IPS DF 6.9 (cell line): ENCODE data around the gene GCAT.

Experiments
- DNase-seq: peaks from one replicate; pipeline ENCODE4 v3.0.0-alpha.2; 2013; ENCODE audit warnings: low read depth, low spot score
- H3K27ac ChIP-seq: one replicate; pipeline ENCODE4 v1.5.1; 2013; ENCODE audit warnings: low read length, control low read depth
- H3K27me3 ChIP-seq: 2 replicates; pipeline ENCODE4 v1.6.1; 2013; ENCODE audit warnings: mild to moderate bottlenecking, low read length; ENCODE audit not compliant: control insufficient read depth, insufficient read depth
- H3K36me3 ChIP-seq: 2 replicates; pipeline ENCODE4 v1.6.1; 2013; ENCODE audit warnings: low read length; ENCODE audit not compliant: control insufficient read depth, insufficient read depth
- H3K4me1 ChIP-seq: 2 replicates; pipeline ENCODE4 v1.6.1; 2013; ENCODE audit warnings: low read length; ENCODE audit not compliant: control insufficient read depth, insufficient read depth
- H3K4me3 ChIP-seq: 2 replicates; pipeline ENCODE4 v1.5.1; 2013; ENCODE audit warnings: mild to moderate bottlenecking, low read length
- H3K9me3 ChIP-seq: 2 replicates; pipeline ENCODE4 v1.6.1; 2013; ENCODE audit warnings: low read length, inconsistent platforms; ENCODE audit not compliant: control insufficient read depth, insufficient read depth
- WGBS: extraction: QIAGEN DNeasy Blood & Tissue Kit; methylation state at CpG from one replicate; pipeline ENCODE4 v1.1.7; 2013; ENCODE audit warnings: mixed read lengths, missing lambda C conversion rate; ENCODE audit not compliant: insufficient read length, insufficient coverage; 5-methylcytosine and 5-hydroxymethylcytosine counted together

Gene GCAT

DNA sequence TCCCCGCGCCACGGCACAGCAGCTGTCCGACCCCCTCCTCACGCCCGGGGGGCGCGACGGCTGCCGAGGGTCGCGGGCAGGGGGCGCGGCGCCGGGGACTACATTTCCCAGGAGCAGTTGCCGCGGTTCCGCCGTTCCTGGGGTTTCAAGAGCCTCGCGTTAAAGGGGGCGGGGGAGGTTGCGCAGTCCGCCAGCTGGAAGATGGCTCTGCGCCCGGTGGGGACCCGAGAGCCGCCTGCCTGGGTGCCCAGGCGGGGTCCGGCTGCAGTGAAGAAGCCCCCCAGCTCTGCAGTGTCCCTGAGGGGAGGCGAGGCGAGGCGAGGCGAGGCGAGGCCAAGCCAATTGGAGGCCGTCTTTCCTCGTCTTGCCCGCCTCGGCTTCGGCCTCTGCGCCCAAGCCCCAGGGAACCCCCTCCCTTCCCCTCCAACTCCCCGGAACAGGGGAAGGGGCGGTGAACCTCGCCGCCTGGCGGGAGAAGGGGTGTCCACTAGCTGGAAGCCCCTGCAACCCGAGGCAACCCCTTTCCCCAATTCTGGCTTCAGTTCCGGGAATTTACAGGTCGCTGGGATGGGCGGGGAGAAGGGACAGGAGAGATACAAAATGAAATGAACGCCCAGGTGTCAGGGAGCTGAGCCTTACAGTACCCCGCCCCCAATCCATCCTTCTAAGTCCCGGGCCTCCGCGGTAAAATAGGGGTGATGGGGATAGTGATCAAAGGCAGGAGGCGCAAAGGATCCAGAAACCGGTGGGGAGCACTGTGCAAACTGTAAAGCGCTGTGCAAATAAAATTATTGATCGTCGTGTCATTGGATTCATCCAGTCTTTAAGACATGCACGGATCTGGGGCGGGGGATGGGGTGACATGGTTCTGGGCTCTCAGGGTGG is 5.2 kb upstream of the GCAT start:
- Histone ChIP-seq H3K4me3 (peak overlapping the region; percentile 68; the same call in 1 of the 2 replicates), H3K27ac (no peak overlapping the region), H3K4me1 (peaks cover 7% of the 10 kb centered on the region), H3K36me3 (no peaks in the 10 kb centered on the region), H3K27me3 (peaks cover 13% of the 10 kb centered on the region), H3K9me3 (no peaks in the 10 kb centered on the region)
- no CpG with 5 or more reads among the region's 63 CpGs for WGBS
- no peak for DNase-seq

DNA sequence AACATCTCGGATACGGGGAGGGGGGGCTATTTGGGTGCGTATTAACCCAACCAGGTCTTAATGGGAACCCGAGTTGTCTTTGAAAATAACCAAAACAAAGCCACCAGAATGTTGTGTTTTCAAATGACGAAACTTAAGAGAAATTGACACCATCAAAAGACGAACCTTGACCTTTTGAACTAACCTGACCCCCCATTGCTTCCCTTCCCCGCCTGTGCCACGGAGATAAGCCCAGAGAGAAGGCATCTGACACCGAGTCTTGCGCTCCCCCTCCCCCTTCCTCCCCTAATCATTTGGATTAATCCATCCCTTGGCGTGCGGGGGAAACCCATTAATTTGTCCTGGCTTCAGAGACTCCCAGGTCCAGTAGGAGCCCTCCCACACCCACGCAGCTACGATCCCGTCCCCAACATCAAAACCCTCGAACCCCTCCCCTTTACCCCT is 4.5 kb upstream of the GCAT start:
- H3K4me1 ChIP-seq: peaks cover 7% of the 10 kb centered on the region
- peak overlapping the region; percentile 68; the same call in 1 of the 2 replicates for H3K4me3 ChIP-seq
- WGBS: no CpG with 5 or more reads among the region's 16 CpGs
- peaks cover 13% of the 10 kb centered on the region for H3K27me3 ChIP-seq
- no peak overlapping the region for H3K27ac ChIP-seq
- DNase-seq: no peak
- no peaks in the 10 kb centered on the region for H3K9me3 ChIP-seq
- H3K36me3 ChIP-seq: no peaks in the 10 kb centered on the region

DNA sequence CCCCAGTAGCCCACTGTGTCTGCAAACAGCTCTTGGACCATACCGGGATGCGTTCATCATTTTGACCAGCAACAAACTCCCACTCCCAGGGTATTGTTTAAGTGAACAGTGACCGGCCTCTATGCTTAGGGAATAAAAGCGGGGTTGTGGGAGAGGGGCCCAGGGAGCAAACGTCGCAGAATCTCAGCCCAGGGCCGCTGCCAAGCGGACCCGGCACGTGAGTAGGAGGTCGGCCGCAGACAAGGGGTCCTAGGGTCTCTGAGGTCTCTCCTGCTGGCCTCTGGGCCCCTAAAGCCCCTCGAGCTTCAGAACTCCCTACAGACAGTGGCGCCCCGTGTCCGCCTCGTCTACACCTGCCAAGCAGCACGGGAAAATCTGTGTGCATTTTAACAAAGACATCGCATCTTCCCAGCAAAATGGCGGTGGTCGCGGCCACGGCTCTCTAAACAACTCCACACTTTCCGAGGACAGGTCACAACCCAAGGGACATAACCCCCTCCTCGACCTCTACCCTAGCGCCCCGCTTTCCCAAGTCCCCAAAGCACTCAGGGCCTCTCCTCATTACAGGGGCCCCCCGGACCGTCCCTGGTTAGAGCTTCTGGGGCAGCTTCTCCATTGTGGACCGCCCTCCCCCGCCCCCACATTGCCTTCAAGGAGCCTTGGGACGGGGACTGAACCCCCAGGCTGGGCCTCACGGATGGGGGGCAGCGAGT is 3.9 kb upstream of the GCAT start:
- DNase-seq: no peak
- Histone ChIP-seq H3K4me3 (peak overlapping the region; percentile 65; the same call in 1 of the 2 replicates), H3K27ac (no peak overlapping the region)

GRCh38 chr22:37804352-37804880 is 3.3 kb upstream of the GCAT start:
- no CpG with 5 or more reads among the region's 29 CpGs for WGBS
- no peak overlapping the region for H3K27ac ChIP-seq
- no peak for DNase-seq

More for the DNA sequence above, 3.9 kb upstream of the GCAT start:
- H3K9me3 ChIP-seq: no peaks in the 10 kb centered on the region
- H3K4me1 ChIP-seq: peaks cover 7% of the 10 kb centered on the region
- WGBS: no CpG with 5 or more reads among the region's 34 CpGs
- H3K36me3 ChIP-seq: no peaks in the 10 kb centered on the region
- H3K27me3 ChIP-seq: peaks cover 13% of the 10 kb centered on the region

GRCh38 chr22:37804881-37805809 is 2.6 kb upstream of the GCAT start:
- H3K4me1 ChIP-seq: peaks cover 7% of the 10 kb centered on the region
- peaks cover 13% of the 10 kb centered on the region for H3K27me3 ChIP-seq
- H3K27ac ChIP-seq: no peak overlapping the region
- DNase-seq: no peak
- WGBS: no CpG with 5 or more reads among the region's 87 CpGs
- no peaks in the 10 kb centered on the region for H3K9me3 ChIP-seq
- no peaks in the 10 kb centered on the region for H3K36me3 ChIP-seq
- peak overlapping the region; percentile 65; the same call in 1 of the 2 replicates for H3K4me3 ChIP-seq

More at GRCh38 chr22:37804352-37804880, 3.3 kb upstream of the GCAT start:
- Histone ChIP-seq H3K4me3 (peak overlapping the region; percentile 65; the same call in 1 of the 2 replicates), H3K9me3 (no peaks in the 10 kb centered on the region), H3K27me3 (peaks cover 13% of the 10 kb centered on the region), H3K4me1 (peaks cover 7% of the 10 kb centered on the region), H3K36me3 (no peaks in the 10 kb centered on the region)

DNA sequence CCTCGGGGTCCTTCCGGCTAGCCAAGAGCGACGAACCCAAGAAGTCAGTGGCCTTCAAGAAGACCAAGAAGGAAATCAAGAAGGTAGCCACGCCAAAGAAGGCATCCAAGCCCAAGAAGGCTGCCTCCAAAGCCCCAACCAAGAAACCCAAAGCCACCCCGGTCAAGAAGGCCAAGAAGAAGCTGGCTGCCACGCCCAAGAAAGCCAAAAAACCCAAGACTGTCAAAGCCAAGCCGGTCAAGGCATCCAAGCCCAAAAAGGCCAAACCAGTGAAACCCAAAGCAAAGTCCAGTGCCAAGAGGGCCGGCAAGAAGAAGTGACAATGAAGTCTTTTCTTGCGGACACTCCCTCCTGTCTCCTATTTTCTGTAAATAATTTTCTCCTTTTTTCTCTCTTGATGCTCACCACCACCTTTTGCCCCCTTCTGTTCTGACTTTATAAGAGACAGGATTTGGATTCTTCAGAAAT is 1.9 kb upstream of the GCAT start:
- WGBS: no CpG with 5 or more reads among the region's 10 CpGs
- no peak for DNase-seq

GRCh38 chr22:37806409-37807333 is 1.1 kb upstream of the GCAT start:
- H3K27me3 ChIP-seq: peaks cover 13% of the 10 kb centered on the region
- no peak overlapping the region for H3K27ac ChIP-seq
- DNase-seq: no peak
- no CpG with 5 or more reads among the region's 19 CpGs for WGBS
- H3K4me3 ChIP-seq: peak overlapping the region; percentile 65; the same call in 1 of the 2 replicates
- no peaks in the 10 kb centered on the region for H3K9me3 ChIP-seq
- H3K4me1 ChIP-seq: peaks cover 7% of the 10 kb centered on the region
- H3K36me3 ChIP-seq: no peaks in the 10 kb centered on the region

More for the DNA sequence above, 1.9 kb upstream of the GCAT start:
- H3K27ac ChIP-seq: no peak overlapping the region
- peak overlapping the region; percentile 65; the same call in 1 of the 2 replicates for H3K4me3 ChIP-seq
- no peaks in the 10 kb centered on the region for H3K9me3 ChIP-seq
- peaks cover 13% of the 10 kb centered on the region for H3K27me3 ChIP-seq
- H3K36me3 ChIP-seq: no peaks in the 10 kb centered on the region
- peaks cover 7% of the 10 kb centered on the region for H3K4me1 ChIP-seq

GRCh38 chr22:37808294-37808657 is 542 bp downstream of the GCAT start:
- no peak overlapping the region for H3K27ac ChIP-seq
- no CpG with 5 or more reads among the region's 8 CpGs for WGBS
- no peak for DNase-seq
- H3K4me3 ChIP-seq: peak overlapping the region; percentile 65; the same call in 1 of the 2 replicates
- H3K27me3 ChIP-seq: peaks cover 13% of the 10 kb centered on the region
- H3K36me3 ChIP-seq: no peaks in the 10 kb centered on the region
- H3K9me3 ChIP-seq: no peaks in the 10 kb centered on the region
- H3K4me1 ChIP-seq: peaks cover 6% of the 10 kb centered on the region
